SK-N-SH (cell line): Measurements from ENCODE around the gene DCLRE1B. TPM values are rescaled to one million over a fixed set of nuclear protein-coding genes. Genes with fewer than 3 reads are reported as not detected.
"Not testable (repeated sequence)": the region's sequence is repeated elsewhere in the genome, so short reads cannot be mapped to it uniquely, and the experiment has no call there.

Source experiments
- CTCF ChIA-PET: fragments of 300-600, 350-600 bp; formaldehyde crosslinking; extraction: SDS; loops from one replicate; lab custom pipeline; 2021; lab: Yijun Ruan, JAX
- POLR2A ChIA-PET: fragments of 350-600 bp; sonication (Branson Sonifier 250); formaldehyde crosslinking; extraction: SDS; loops from one replicate; lab custom pipeline; 2020; ENCODE audit warnings: antibody characterized with exemption, inconsistent platforms; lab: Yijun Ruan, JAX
- DNase-seq: peaks from one replicate; pipeline ENCODE4 v3.0.0; 2012
- H2AFZ ChIP-seq: fragments of 200-600 bp; sonication (generic); 2 replicates; pipeline ENCODE4 v1.8.1; 2016; ENCODE audit warnings: antibody characterized with exemption, mild to moderate bottlenecking, low read depth
- H3F3A ChIP-seq: fragments of 200-600 bp; sonication (generic); replicated peaks from 2 replicates; pipeline ENCODE3; 2016; ENCODE audit warnings: antibody characterized with exemption, mild to moderate bottlenecking; ENCODE audit not compliant: insufficient read depth
- H3K27ac ChIP-seq, 2 experiments: fragments of 200-500 bp in 1 of 2; fragments of 200-600 bp in 1 of 2; sonication (Bioruptor generic) in 1 of 2; sonication (generic), shearing (Covaris generic) in 1 of 2; 2 replicates each; pipeline versions ENCODE4 v1.5.1 to v1.6.1; 2014 to 2016; ENCODE audit warnings: low read depth in 2 of 2, inconsistent platforms in 1 of 2, low read length in 1 of 2, mild to moderate bottlenecking in 1 of 2, mixed read lengths in 1 of 2
- H3K27me3 ChIP-seq: fragments of 200-600 bp; sonication (generic), shearing (Covaris generic); 2 replicates; pipeline ENCODE4 v1.6.1; 2016; ENCODE audit warnings: mixed run types; ENCODE audit not compliant: insufficient read depth
- H3K36me3 ChIP-seq, 2 experiments: fragments of 200-500 bp in 1 of 2; fragments of 200-600 bp in 1 of 2; sonication (Bioruptor generic) in 1 of 2; sonication (generic) in 1 of 2; replicated peaks in 1 of 2; 2 replicates each; pipeline versions ENCODE3 to v1.5.1; 2014 to 2016; ENCODE audit warnings: low read length in 1 of 2, mild to moderate bottlenecking in 1 of 2; ENCODE audit not compliant: insufficient read depth in 2 of 2, control insufficient read depth in 1 of 2
- H3K4me1 ChIP-seq, 2 experiments: fragments of 200-500 bp in 1 of 2; fragments of 200-600 bp in 1 of 2; sonication (Bioruptor generic) in 1 of 2; sonication (generic), shearing (Covaris generic) in 1 of 2; 2 replicates each; pipeline versions ENCODE4 v1.5.1 to v1.6.1; 2014 to 2016; ENCODE audit warnings: low read depth in 1 of 2, low read length in 1 of 2, mixed run types in 1 of 2; ENCODE audit not compliant: insufficient read depth in 2 of 2, control insufficient read depth in 1 of 2
- H3K4me2 ChIP-seq: fragments of 200-600 bp; sonication (generic), shearing (Covaris generic); 2 replicates; pipeline ENCODE4 v1.6.1; 2017; ENCODE audit warnings: mixed run types
- H3K4me3 ChIP-seq, 2 experiments: fragments of 200-500 bp in 1 of 2; fragments of 200-600 bp in 1 of 2; sonication (Bioruptor generic) in 1 of 2; sonication (generic), shearing (Covaris generic) in 1 of 2; 2 replicates each; pipeline versions ENCODE4 v1.5.1 to v1.8.1; 2014 to 2016; ENCODE audit warnings: low read depth in 2 of 2, inconsistent platforms in 1 of 2, low read length in 1 of 2, mild to moderate bottlenecking in 1 of 2, mixed read lengths in 1 of 2, moderate library complexity in 1 of 2
- H3K79me2 ChIP-seq: fragments of 200-600 bp; sonication (generic); 2 replicates; pipeline ENCODE4 v1.8.1; 2017; ENCODE audit warnings: mild to moderate bottlenecking; ENCODE audit not compliant: insufficient read depth
- H3K9ac ChIP-seq: fragments of 200-600 bp; sonication (generic); 2 replicates; pipeline ENCODE4 v1.6.1; 2017; ENCODE audit warnings: mixed run types
- H3K9me2 ChIP-seq: fragments of 200-600 bp; sonication (generic); 2 replicates; pipeline ENCODE4 v1.6.1; 2017; ENCODE audit warnings: mixed run types
- H3K9me3 ChIP-seq: fragments of 200-600 bp; sonication (generic); 2 replicates; pipeline ENCODE4 v1.6.1; 2017; ENCODE audit warnings: mixed run types, mild to moderate bottlenecking, moderate library complexity
- H4K20me1 ChIP-seq: fragments of 200-600 bp; sonication (generic); 2 replicates; pipeline ENCODE4 v1.6.1; 2017; ENCODE audit warnings: mild to moderate bottlenecking, mixed run types; ENCODE audit not compliant: insufficient read depth
- EP300 ChIP-seq, 2 experiments: IDR thresholded peaks; 2 replicates each; pipeline versions ENCODE4 v1.4.0 to v1.6.1; 2012; ENCODE audit warnings: borderline replicate concordance in 1 of 2, low read depth in 1 of 2, low read length in 1 of 2
- FOXJ3 ChIP-seq: sonication (generic); formaldehyde crosslinking; IDR thresholded peaks from 2 replicates; pipeline ENCODE4 v1.5.1; 2020; ENCODE audit warnings: mild to moderate bottlenecking, missing genetic modification reagents
- FOXM1 ChIP-seq: IDR thresholded peaks from 2 replicates; pipeline ENCODE4 v1.4.0; 2012; ENCODE audit warnings: low read depth, mild to moderate bottlenecking
- GATA2 ChIP-seq: sonication (generic); formaldehyde crosslinking; IDR thresholded peaks from 2 replicates; pipeline ENCODE4 v1.5.0; 2020; ENCODE audit warnings: mild to moderate bottlenecking, missing genetic modification reagents
- JUND ChIP-seq: IDR thresholded peaks from 2 replicates; pipeline ENCODE4 v1.4.0; 2012
- MXI1 ChIP-seq: IDR thresholded peaks from 2 replicates; pipeline ENCODE4 v1.6.1; 2012; ENCODE audit warnings: mild to moderate bottlenecking, low read depth, low read length, improper control_type of control experiment
- POLR2AphosphoS5 ChIP-seq: IDR thresholded peaks from 2 replicates; pipeline ENCODE4 v1.6.1; 2012; ENCODE audit warnings: low read depth, low read length
- TAF1 ChIP-seq: IDR thresholded peaks from 2 replicates; pipeline ENCODE4 v1.6.1; 2012; ENCODE audit warnings: low read depth, mild to moderate bottlenecking, low read length, moderate library complexity, borderline replicate concordance
- TEAD4 ChIP-seq: IDR thresholded peaks from 2 replicates; pipeline ENCODE4 v1.4.0; 2012; ENCODE audit warnings: mild to moderate bottlenecking, borderline replicate concordance; ENCODE audit not compliant: insufficient read depth
- WGBS: methylation state at CpG from one replicate; pipeline ENCODE4 v1.1.6; 2017; ENCODE audit warnings: low lambda C conversion rate; 5-methylcytosine and 5-hydroxymethylcytosine counted together
- polyA plus RNA-seq, 3 experiments: library from polyadenylated mRNA; depleted of rRNA; stranded (reverse); fragments of >200 nt; gene quantifications; 2 replicates each; pipeline ENCODE4 v1.2.3, GENCODE V29; 2012
- TF ChIP-seq, protein P1 (sequence below): IDR thresholded peaks from 2 replicates; pipeline ENCODE4 v1.4.0; 2012; ENCODE audit warnings: low read depth, borderline replicate concordance

The DCLRE1B gene
- polyA plus RNA-seq, 1 of the 3 experiments (the other 2 are of a cell fraction), result 3.0 TPM

DNA sequence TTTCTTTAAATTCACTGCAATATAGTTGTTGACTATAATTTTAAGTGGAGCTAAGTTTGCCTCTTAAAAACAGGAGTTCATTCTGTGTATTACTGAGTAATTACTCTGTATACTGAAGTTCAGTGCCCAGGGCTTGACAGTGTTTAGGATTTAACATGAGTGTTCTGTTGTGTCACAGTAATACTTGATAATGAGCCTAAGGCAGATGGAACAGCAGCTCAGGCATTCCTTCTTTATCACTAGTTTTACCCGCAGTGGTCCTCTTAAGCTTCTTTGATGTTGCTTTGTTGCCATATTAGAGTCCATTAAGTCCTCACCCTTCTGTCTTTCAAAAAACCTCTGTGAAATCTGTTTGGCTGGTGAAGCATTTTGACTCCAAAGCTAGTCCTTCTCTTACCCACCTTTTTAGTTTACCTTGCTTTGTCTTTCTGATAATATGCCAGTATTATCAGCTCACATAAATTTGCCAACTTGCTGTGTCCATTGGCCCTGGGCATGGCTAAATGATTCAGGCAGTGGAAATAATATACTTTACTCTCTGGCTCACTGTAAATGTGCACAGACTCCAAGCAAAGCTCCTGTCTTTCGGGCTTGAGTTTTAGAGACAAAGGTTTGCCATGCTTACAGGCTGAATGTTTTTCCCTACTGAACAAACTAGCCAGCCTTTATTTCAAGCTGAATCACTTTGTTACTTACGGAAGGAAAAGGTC, 41.7 kb downstream of the DCLRE1B start:
- Histone ChIP-seq H3F3A (peaks cover 9% of the 10 kb centered on the region), H4K20me1 (peaks cover 29% of the 10 kb centered on the region), H3K4me2 (peak overlapping the region; percentile 29; the same call in 1 of the 2 replicates), H3K4me3 (no peak overlapping the region), H3K79me2 (peaks cover 99% of the 10 kb centered on the region), H3K9ac (no peak overlapping the region; the same call in 1 of the 2 replicates), H3K4me1 (peaks cover 3 to 19% of the 10 kb centered on the region in 2 experiments; a peak in 3 of 4 replicates), H3K9me3 (no peaks in the 10 kb centered on the region), H3K27ac (peak overlapping the region; percentile 16 to 29; a peak in 3 of 4 replicates), H2AFZ (no peak overlapping the region), H3K36me3 (peaks cover 8 to 24% of the 10 kb centered on the region in 2 experiments), H3K9me2 (no peaks in the 10 kb centered on the region), H3K27me3 (no peaks in the 10 kb centered on the region)
- no peak for DNase-seq
- no peak for TF ChIP-seq GATA2 (CRISPR knock-in tag)
- no peak for TF ChIP-seq TAF1
- no peak for TF ChIP-seq FOXJ3
- no peak for TF ChIP-seq POLR2AphosphoS5
- no peak for TF ChIP-seq EP300 (IDR thresholded peaks at IDR 0.05; ENCODE audit: borderline replicate concordance in 1 of 2, low read depth in 1 of 2, low read length in 1 of 2)
- no peak for TF ChIP-seq FOXM1
- TF ChIP-seq MXI1, result no peak
- ChIA-PET CTCF (interaction anchor here (0.6 to 2.0 kb wide), 6 partner anchors 9 to 128 kb away, joined by 3 to 6 read pairs (median 4); partner anchors contain the start of gene OLFML3), POLR2A (no interaction called here)
- WGBS, result 55% methylated on average over 3 of the region's 3 CpGs

DNA sequence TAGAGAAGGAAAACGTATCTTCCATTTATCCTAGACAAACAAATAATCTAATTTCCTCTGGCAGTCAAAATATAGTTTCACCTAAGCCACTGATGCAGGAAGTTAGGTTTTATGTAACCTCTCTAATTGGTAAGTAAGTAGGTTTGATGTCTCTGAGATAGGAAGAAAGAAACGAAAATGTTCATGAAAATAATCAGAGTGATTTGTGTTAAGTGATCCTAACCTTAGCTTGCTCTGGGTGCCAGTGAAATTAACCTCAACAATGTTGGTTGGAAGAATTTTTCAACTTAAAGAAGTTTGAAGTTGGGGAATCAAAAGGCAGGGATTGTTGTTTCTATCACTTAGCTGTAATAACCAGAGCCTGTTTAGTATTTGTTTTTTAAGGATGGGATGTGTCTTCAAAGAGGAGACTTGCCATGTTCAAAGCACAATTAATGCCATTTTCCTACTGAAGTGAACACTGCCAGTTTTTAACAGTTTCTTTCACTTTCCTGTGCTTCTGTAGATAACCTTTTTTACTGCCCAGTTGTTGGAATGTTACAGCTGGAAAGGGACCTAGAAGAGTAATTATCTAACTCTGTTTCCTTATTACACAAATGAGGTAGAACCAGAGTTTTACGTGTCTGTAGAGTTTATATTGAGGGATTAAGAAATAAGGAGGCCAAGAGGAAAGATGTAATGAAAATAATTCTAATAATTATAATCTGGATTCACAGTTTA, 42.4 kb downstream of the DCLRE1B start:
- no peak for DNase-seq
- no peak overlapping the region for H2AFZ ChIP-seq
- no peak overlapping the region for H3K4me3 ChIP-seq
- no peaks in the 10 kb centered on the region for H3K9me3 ChIP-seq
- H3K79me2 ChIP-seq, result peaks cover 99% of the 10 kb centered on the region
- H3K4me1 ChIP-seq, result peaks cover 3 to 19% of the 10 kb centered on the region in 2 experiments; a peak in 3 of 4 replicates
- peaks cover 29% of the 10 kb centered on the region for H4K20me1 ChIP-seq
- TF ChIP-seq TEAD4, result no peak
- no peak for TF ChIP-seq JUND
- TF ChIP-seq, protein P1, sequence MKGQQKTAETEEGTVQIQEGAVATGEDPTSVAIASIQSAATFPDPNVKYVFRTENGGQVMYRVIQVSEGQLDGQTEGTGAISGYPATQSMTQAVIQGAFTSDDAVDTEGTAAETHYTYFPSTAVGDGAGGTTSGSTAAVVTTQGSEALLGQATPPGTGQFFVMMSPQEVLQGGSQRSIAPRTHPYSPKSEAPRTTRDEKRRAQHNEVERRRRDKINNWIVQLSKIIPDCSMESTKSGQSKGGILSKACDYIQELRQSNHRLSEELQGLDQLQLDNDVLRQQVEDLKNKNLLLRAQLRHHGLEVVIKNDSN, result no peak
- TF ChIP-seq TAF1, result no peak
- TF ChIP-seq MXI1, result no peak
- H3K9ac ChIP-seq, result no peak overlapping the region; the same call in 1 of the 2 replicates
- no peaks in the 10 kb centered on the region for H3K27me3 ChIP-seq
- POLR2A ChIA-PET, result no interaction called here
- H3K9me2 ChIP-seq, result no peaks in the 10 kb centered on the region
- CTCF ChIA-PET, result interaction anchor here (0.6 to 2.0 kb wide), 6 partner anchors 8 to 127 kb away, joined by 3 to 6 read pairs (median 4); partner anchors contain the start of gene OLFML3
- H3K4me2 ChIP-seq, result peak overlapping the region; percentile 29; the same call in 1 of the 2 replicates
- H3K36me3 ChIP-seq, result peaks cover 7 to 21% of the 10 kb centered on the region in 2 experiments
- H3F3A ChIP-seq, result peaks cover 9% of the 10 kb centered on the region
- 36% methylated on average over 3 of the region's 3 CpGs for WGBS
- peak overlapping the region; percentile 16 to 29; a peak in 3 of 4 replicates for H3K27ac ChIP-seq

DNA sequence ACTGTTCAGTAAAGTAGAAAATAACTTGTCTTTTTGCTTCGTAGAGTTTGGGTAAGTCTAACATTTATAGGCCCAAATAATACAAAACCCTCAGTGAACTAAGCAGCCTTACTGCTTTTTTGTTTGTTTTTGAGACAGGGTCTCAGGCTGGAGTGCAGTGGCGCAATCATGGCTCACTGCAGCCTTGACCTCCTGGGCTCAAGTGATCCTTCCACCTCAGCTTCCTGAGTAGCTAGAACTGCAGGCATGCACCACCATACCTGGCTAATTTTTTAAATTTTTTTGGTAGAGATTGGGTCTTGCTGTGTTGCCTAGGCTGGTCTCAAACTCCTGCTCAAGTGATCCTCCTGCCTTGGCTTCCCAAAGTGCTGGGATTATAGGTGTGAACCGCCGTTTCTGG, 43.0 kb downstream of the DCLRE1B start:
- 98% methylated on average over 4 of the region's 4 CpGs for WGBS
- Histone ChIP-seq H3K79me2 (peaks cover 98% of the 10 kb centered on the region), H3K4me1 (peaks cover 3 to 19% of the 10 kb centered on the region in 2 experiments; a peak in 3 of 4 replicates), H4K20me1 (peaks cover 29% of the 10 kb centered on the region), H3K36me3 (peaks cover 2 to 20% of the 10 kb centered on the region in 2 experiments)
- CTCF ChIA-PET, result interaction anchor here (1.1 to 1.6 kb wide), 3 partner anchors 10 to 31 kb away, joined by 3 to 4 read pairs (median 3); no protein-coding TSS in a partner anchor
- H3K9me3 ChIP-seq, DNase-seq, H2AFZ ChIP-seq, H3K27me3 ChIP-seq, H3K4me2 ChIP-seq, H3K9ac ChIP-seq, H3K9me2 ChIP-seq, POLR2A ChIA-PET, H3F3A ChIP-seq, H3K27ac ChIP-seq, H3K4me3 ChIP-seq: not testable (repeated sequence)
